GM18867 (cell line): ENCODE results near the gene ALKBH1.
"Not testable (repeated sequence)": the region's sequence is repeated elsewhere in the genome, so short reads cannot be mapped to it uniquely, and the experiment has no call there.

Source experiments
- ATAC-seq: cut with Tn5 transposase; IDR thresholded peaks from one replicate; pipeline ENCODE4 v1.9.1; 2021; ENCODE audit warnings: mild to moderate bottlenecking, moderate library complexity; ENCODE audit not compliant: unreplicated experiment

The ALKBH1 gene

DNA sequence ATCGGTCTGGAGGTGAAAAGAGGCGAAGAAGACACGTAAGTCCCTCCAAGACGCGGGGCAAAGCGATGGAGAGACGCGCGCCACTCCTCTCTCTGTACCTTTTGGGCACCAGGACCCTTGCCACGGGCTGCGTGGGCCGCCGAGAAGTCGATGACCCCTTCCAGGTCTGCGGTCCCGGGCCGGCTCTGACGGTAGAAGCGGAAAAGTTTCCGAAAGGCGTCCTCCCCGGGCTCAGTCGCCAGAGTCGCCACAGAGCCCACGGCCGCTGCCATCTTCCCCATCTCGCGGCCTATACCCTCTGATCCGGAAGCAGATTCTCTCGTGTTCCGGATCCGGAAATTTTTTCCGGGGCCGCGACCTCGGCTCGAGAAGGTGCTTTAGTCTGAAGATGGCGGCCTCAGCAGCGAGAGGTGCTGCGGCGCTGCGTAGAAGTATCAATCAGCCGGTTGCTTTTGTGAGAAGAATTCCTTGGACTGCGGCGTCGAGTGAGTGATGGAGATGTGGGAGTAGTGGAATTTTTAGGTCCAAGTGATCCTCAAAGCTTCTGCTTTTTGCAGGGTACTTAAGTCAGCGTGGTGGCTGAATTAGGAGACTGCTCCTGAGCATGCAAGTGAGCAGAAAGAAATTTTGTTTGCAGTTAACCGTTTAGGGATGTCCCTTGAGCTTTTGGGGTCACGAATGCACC, at the start of gene ALKBH1, which contains the start of gene SLIRP:
Gene ALKBH1 (minus strand): TSS at position 300 of the 685 bp plus-strand sequence. CDS start 19 bp downstream, at position 281.
Gene SLIRP (plus strand): TSS at position 380 of the 685 bp plus-strand sequence. CDS start 9 bp downstream, at position 389.
- ATAC-seq = peak; percentile 98

- ATAC-seq = no peak
These were observed 45.1 kb upstream of the ALKBH1 start for GRCh38 chr14:77752799-77753516.

DNA sequence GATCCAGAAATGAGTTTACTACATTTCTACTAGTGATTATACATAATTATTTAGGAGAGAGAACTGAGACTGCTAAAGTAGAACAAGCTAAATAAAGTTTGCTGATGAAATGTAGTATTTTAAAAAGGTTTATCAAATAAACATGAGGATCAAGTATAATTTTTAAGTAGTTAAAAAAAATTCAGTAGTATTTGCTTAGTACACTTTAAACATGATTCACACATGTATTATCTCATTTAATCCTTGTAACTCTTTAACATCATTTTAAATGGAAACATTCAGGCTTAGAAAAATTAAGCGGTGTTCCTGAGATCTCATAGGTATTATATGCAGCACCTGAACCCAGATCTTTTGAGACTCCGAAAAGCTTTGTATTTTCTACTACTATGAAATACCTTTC, 44.4 kb upstream of the ALKBH1 start:
- ATAC-seq = no peak

GRCh38 chr14:77747425-77747824, 39.6 kb upstream of the ALKBH1 start:
- not testable (repeated sequence) for ATAC-seq

DNA sequence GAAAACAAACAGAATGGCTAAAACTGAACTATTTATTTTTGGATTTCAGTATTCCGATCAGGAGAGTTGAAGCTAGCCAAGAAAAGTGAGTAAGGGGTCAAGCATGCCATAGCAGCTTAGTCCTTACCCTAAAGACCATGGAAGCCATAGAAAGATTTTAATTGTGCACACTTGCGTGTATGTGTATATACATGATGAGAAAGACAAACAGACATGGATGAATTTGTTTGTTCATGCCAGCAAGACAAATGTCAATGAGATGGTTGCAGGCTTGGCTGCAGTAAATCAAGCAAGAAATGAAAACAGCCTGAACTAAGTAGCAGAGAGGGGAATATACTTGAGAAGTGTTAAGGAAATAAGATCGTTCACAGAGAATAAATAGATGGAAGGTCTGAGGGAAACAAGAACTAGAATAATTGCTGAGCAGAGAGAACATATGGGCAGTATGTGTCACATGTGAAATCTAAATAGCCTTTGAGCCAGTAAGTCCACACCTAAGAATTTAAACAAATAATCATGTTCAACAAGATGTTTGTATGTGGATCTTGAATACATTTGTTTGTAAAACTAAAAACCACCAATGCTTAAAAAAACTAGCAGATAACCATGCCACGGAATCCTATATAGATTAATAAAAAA, 38.4 kb upstream of the ALKBH1 start:
- ATAC-seq = no peak

DNA sequence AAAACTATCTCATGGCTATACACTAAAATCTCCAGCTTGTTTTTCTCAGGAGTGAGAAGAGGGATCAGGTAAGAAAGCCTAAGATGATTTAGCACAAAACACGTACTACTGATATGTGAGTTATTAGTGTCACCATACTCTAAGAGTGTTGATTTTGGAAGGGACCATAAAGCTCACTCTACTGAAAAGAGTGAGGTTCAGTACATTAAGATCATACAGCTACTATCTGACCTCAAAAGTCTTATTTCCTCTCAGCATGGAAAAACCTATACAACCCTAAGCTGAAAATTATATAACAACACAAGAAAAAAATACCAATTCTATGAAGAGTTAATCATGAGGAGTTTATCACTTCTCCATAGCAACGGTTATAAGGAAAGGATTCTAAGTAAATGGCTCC, 33.6 kb upstream of the ALKBH1 start:
- no peak for ATAC-seq

GRCh38 chr14:77738559-77739250, 30.9 kb upstream of the ALKBH1 start:
- ATAC-seq = peak; percentile 94

DNA sequence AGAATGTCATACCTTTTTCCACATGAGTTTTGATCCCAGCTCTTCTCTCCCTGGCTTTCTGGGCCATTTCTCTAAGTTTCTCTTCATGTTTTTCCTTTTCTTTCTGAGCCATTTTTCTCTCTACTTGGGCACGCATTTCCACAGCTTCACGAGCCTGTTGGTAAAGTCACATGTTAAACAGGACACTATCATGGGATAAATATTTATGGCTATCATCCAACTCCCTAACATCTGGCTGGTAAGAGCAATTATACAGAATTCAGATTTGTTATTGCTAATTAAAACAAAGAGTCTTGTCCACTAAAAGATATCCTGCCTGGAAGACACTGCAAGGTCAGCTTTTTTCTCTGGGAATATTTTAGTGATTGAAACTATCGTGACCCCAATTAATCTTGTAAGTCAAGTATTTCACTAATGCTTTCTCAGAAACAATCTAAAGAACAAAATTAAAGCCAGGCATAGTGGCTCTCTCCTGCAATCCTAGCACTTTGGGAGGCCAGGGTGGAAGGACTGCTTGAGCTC, 23.2 kb upstream of the ALKBH1 start:
- ATAC-seq = no peak

GRCh38 chr14:77722301-77722700, 14.5 kb upstream of the ALKBH1 start:
- no peak for ATAC-seq

GRCh38 chr14:77721437-77721836, 13.6 kb upstream of the ALKBH1 start:
- ATAC-seq = no peak

GRCh38 chr14:77717608-77718305, 9.9 kb upstream of the ALKBH1 start:
- ATAC-seq = no peak

- no peak for ATAC-seq
These were observed 7.1 kb upstream of the ALKBH1 start for GRCh38 chr14:77714926-77715325.

GRCh38 chr14:77710364-77710763, 2.5 kb upstream of the ALKBH1 start:
- ATAC-seq = no peak

DNA sequence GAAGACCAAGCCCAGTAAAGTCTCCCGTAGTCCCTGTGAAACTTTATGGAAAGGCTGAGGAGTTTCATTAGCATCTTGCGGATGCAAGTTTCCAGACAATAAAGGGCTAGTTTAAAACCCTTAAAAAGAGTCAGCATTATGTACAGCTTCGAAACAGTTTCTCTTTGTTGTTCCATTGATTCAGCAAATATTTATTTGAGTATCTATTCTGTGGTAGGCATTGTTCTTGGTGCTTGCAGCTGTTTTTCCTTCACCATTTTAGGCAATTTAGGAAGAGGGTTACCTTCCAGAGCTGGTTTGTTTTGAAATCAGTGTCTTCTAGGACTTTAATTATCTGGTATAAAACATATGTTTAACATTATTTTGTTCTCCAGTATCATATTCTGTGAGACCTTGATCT, 1.6 kb upstream of the ALKBH1 start:
- ATAC-seq = no peak

- no peak for ATAC-seq
These were observed 926 bp upstream of the ALKBH1 start for GRCh38 chr14:77708749-77709148.

GRCh38 chr14:77707355-77707723, 484 bp downstream of the ALKBH1 start:
- ATAC-seq = peak; percentile 15

DNA sequence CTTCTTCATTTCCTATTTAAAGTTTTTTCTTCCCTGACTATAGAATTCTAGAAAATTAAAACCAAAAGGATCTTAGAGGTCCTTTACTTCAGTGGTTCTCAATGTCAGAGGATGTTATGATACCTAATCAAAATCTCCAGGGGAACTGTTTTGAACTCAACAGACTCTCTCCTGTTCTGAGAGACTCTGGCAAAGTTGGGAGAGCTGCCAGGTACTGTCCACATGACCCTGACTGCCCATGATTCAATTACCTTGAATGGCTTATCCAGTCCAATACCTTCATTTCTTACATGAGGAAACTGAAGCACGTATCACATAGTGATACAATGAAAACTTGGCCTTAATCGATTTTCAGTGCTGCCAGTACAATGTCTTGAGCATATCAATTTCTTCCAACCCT, 16.6 kb downstream of the ALKBH1 start:
- ATAC-seq = no peak

DNA sequence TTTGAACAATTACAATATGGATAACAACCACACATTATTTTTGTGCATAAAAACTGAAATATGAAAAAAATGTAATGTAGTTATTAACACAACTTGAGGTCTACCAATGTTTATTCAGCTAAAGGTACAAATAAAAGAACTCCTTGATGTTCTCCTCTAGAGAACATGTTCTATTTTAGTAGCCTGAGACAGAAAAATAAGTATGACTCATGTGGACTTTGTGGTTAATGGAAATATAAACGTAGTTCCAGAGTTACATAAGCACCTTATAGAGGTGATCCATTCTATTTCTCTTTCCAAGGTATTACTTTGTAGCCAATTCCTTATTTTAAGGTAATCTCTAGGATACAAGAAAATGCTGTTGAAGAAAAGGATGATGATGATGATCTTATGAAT, 25.7 kb downstream of the ALKBH1 start:
- ATAC-seq = no peak

GRCh38 chr14:77681196-77682157, 26.3 kb downstream of the ALKBH1 start:
- ATAC-seq = no peak
